PC-9 (cell line): Measurements from ENCODE around the gene MXRA8. TPM values are rescaled to one million over a fixed set of nuclear protein-coding genes. Genes with fewer than 3 reads are reported as not detected.
A peak's percentile ranks its signal among the peaks of the same experiment; 100 is the strongest.

Experiments used
- BruUV-seq: library from RNA; stranded (reverse); fragments of 400-500 nt; replicated peaks from 2 replicates; lab custom pipeline; 2021; lab: Mats Ljungman, UMichigan
- CTCF ChIA-PET: fragments of 300-600 bp; sonication (Branson Sonifier 250); formaldehyde crosslinking; loops from one replicate; lab custom pipeline; 2022; ENCODE audit warnings: antibody characterized with exemption; lab: Charles Lee
- POLR2A ChIA-PET: fragments of 300-600 bp; sonication (Branson Sonifier 250); formaldehyde crosslinking; loops from one replicate; lab custom pipeline; 2022; ENCODE audit warnings: antibody characterized with exemption; ENCODE audit not compliant: unreplicated experiment; lab: Charles Lee
- DNase-seq, 2 experiments: peaks; one replicate each; pipeline versions ENCODE4 v3.0.0 to v3.0.0-alpha.2; 2015 to 2022; ENCODE audit warnings: mixed read lengths in 1 of 2
- H2AFZ ChIP-seq: fragments of 200-600 bp; sonication (generic); 2 replicates; pipeline ENCODE4 v1.8.1; 2017; ENCODE audit warnings: antibody characterized with exemption
- H3F3A ChIP-seq: fragments of 200-600 bp; sonication (generic); 2 replicates; pipeline ENCODE4 v1.8.1; 2017; ENCODE audit warnings: antibody characterized with exemption, mild to moderate bottlenecking, low read depth; ENCODE audit not compliant: insufficient read depth
- H3K27ac ChIP-seq: fragments of 200-600 bp; sonication (generic); 2 replicates; pipeline ENCODE4 v1.6.1; 2016; ENCODE audit warnings: mixed run types
- H3K27me3 ChIP-seq: fragments of 200-600 bp; sonication (generic); 2 replicates; pipeline ENCODE4 v1.6.1; 2016; ENCODE audit warnings: low read depth, mixed run types; ENCODE audit not compliant: insufficient read depth
- H3K36me3 ChIP-seq: fragments of 200-600 bp; sonication (generic); 2 replicates; pipeline ENCODE4 v1.6.1; 2016; ENCODE audit warnings: low read depth, mixed run types
- H3K4me1 ChIP-seq: fragments of 200-600 bp; sonication (generic); replicated peaks from 2 replicates; pipeline ENCODE4 v1.6.1; 2016; ENCODE audit warnings: mixed run types; ENCODE audit not compliant: insufficient read depth
- H3K4me2 ChIP-seq: fragments of 200-600 bp; sonication (generic); 2 replicates; pipeline ENCODE4 v1.6.1; 2017; ENCODE audit warnings: mixed run types
- H3K4me3 ChIP-seq: fragments of 200-600 bp; sonication (generic); 2 replicates; pipeline ENCODE4 v1.6.1; 2016; ENCODE audit warnings: mixed run types
- H3K79me2 ChIP-seq: fragments of 200-600 bp; sonication (generic); 2 replicates; pipeline ENCODE4 v1.6.1; 2017; ENCODE audit warnings: low read depth, mixed run types
- H3K9me2 ChIP-seq: fragments of 200-600 bp; sonication (generic); 2 replicates; pipeline ENCODE4 v1.8.1; 2017; ENCODE audit warnings: mild to moderate bottlenecking; ENCODE audit not compliant: insufficient read depth
- H3K9me3 ChIP-seq: fragments of 200-600 bp; sonication (generic); 2 replicates; pipeline ENCODE4 v1.8.1; 2016; ENCODE audit warnings: low read depth; ENCODE audit not compliant: insufficient read depth
- H4K20me1 ChIP-seq: fragments of 200-600 bp; sonication (generic); 2 replicates; pipeline ENCODE4 v1.8.1; 2017; ENCODE audit not compliant: insufficient read depth
- CTCF ChIP-seq: fragments of 200-600 bp; sonication (generic); conservative IDR thresholded peaks from 2 replicates; pipeline ENCODE4 v1.6.1; 2017; ENCODE audit warnings: mixed run types, antibody characterized with exemption, mild to moderate bottlenecking, moderate library complexity
- EZH2 ChIP-seq: fragments of 200-600 bp; sonication (generic); IDR thresholded peaks from 2 replicates; pipeline ENCODE4 v1.8.0; 2017; ENCODE audit warnings: antibody characterized with exemption, low read depth
- intact Hi-C: fragments of 100-400 bp; cut with micrococcal nuclease; formaldehyde crosslinking; loops from one replicate; pipeline ENCODE4 v1.10.0; 2022; ENCODE audit not compliant: unreplicated experiment
- total RNA-seq: library from RNA; stranded (reverse); gene quantifications from 2 replicates; pipeline ENCODE4 v1.2.3, GENCODE V29; 2021

The MXRA8 gene
- total RNA-seq, 1 experiment from 2014 or later = 0.55 TPM

- H3F3A ChIP-seq = peaks cover 67% of the 10 kb centered on the region
- CTCF ChIA-PET = interaction anchor here (0.6 kb wide), 1 partner anchor 155 kb away, joined by 6 read pairs; no protein-coding TSS in a partner anchor
- intact Hi-C loops = loop anchor here (1.0 to 10.0 kb wide), 5 partner anchors 13 to 161 kb away; partner anchors contain the start of genes TAS1R3 and VWA1
- H3K4me3 ChIP-seq = peak overlapping the region; percentile 32; the same call in 1 of the 2 replicates
- DNase-seq = peak; percentile 88
- H3K4me2 ChIP-seq = peak overlapping the region; percentile 93
- H3K79me2 ChIP-seq = peaks cover 76% of the 10 kb centered on the region
- H3K4me1 ChIP-seq = peaks cover 51% of the 10 kb centered on the region
- peak overlapping the region; percentile 92 for H3K27ac ChIP-seq
- TF ChIP-seq CTCF = no peak
- TF ChIP-seq EZH2 = no peak
- no peaks in the 10 kb centered on the region for H4K20me1 ChIP-seq
- no peak overlapping the region for H2AFZ ChIP-seq
- POLR2A ChIA-PET = interaction anchor here (0.6 kb wide), 1 partner anchor 31 kb away, joined by 6 read pairs; the partner anchor contains the start of gene AURKAIP1
- no peaks in the 10 kb centered on the region for H3K9me2 ChIP-seq
- H3K27me3 ChIP-seq = no peaks in the 10 kb centered on the region
- BruUV-seq = TSS peak; percentile 17
- peaks cover 10% of the 10 kb centered on the region; the same call in 1 of the 2 replicates for H3K36me3 ChIP-seq
- no peaks in the 10 kb centered on the region for H3K9me3 ChIP-seq
Measured at GRCh38 chr1:1343811-1344421, 14.4 kb downstream of the MXRA8 start.

- POLR2A ChIA-PET = no interaction called here
- peaks cover 10% of the 10 kb centered on the region; the same call in 1 of the 2 replicates for H3K36me3 ChIP-seq
- CTCF ChIA-PET = interaction anchor here (0.6 kb wide), 1 partner anchor 33 kb away, joined by 3 read pairs; no protein-coding TSS in a partner anchor
- H3F3A ChIP-seq = peaks cover 60% of the 10 kb centered on the region
- no peaks in the 10 kb centered on the region for H4K20me1 ChIP-seq
- peaks cover 64% of the 10 kb centered on the region for H3K79me2 ChIP-seq
- no peak overlapping the region for H2AFZ ChIP-seq
- DNase-seq = no peak
- H3K27ac ChIP-seq = peak overlapping the region; percentile 92
- H3K27me3 ChIP-seq = no peaks in the 10 kb centered on the region
- no peak overlapping the region for H3K4me3 ChIP-seq
- no TSS peak for BruUV-seq
- peaks cover 51% of the 10 kb centered on the region for H3K4me1 ChIP-seq
- no peaks in the 10 kb centered on the region for H3K9me3 ChIP-seq
- H3K4me2 ChIP-seq = peak overlapping the region; percentile 93; the same call in 1 of the 2 replicates
- no peak for TF ChIP-seq EZH2
- no peak for TF ChIP-seq CTCF
- H3K9me2 ChIP-seq = no peaks in the 10 kb centered on the region
- intact Hi-C loops = loop anchor here (10.0 kb wide), 1 partner anchor 92 kb away; the partner anchor contains the start of gene VWA1
Measured at GRCh38 chr1:1342584-1343115, 15.7 kb downstream of the MXRA8 start.

- no peak overlapping the region for H3K27ac ChIP-seq
- POLR2A ChIA-PET = no interaction called here
- no peak overlapping the region for H3K4me3 ChIP-seq
- peaks cover 5% of the 10 kb centered on the region for H4K20me1 ChIP-seq
- H3K9me2 ChIP-seq = no peaks in the 10 kb centered on the region
- peaks cover 10% of the 10 kb centered on the region; the same call in 1 of the 2 replicates for H3K36me3 ChIP-seq
- H3K4me2 ChIP-seq = no peak overlapping the region
- CTCF ChIA-PET = no interaction called here
- no TSS peak for BruUV-seq
- peaks cover 59% of the 10 kb centered on the region for H3K79me2 ChIP-seq
- TF ChIP-seq CTCF (no peak), EZH2 (no peak)
- no peaks in the 10 kb centered on the region for H3K9me3 ChIP-seq
- no peaks in the 10 kb centered on the region for H3K27me3 ChIP-seq
- peaks cover 47% of the 10 kb centered on the region for H3K4me1 ChIP-seq
- intact Hi-C loops = loop anchor here (10.0 kb wide), 1 partner anchor 93 kb away; the partner anchor contains the start of gene VWA1
- DNase-seq = no peak
- H2AFZ ChIP-seq = no peak overlapping the region
- peaks cover 59% of the 10 kb centered on the region for H3F3A ChIP-seq
Measured at GRCh38 chr1:1342061-1342562, 16.2 kb downstream of the MXRA8 start.
